ENCODE results near the gene SLCO2B1.

Gene SLCO2B1

DNA sequence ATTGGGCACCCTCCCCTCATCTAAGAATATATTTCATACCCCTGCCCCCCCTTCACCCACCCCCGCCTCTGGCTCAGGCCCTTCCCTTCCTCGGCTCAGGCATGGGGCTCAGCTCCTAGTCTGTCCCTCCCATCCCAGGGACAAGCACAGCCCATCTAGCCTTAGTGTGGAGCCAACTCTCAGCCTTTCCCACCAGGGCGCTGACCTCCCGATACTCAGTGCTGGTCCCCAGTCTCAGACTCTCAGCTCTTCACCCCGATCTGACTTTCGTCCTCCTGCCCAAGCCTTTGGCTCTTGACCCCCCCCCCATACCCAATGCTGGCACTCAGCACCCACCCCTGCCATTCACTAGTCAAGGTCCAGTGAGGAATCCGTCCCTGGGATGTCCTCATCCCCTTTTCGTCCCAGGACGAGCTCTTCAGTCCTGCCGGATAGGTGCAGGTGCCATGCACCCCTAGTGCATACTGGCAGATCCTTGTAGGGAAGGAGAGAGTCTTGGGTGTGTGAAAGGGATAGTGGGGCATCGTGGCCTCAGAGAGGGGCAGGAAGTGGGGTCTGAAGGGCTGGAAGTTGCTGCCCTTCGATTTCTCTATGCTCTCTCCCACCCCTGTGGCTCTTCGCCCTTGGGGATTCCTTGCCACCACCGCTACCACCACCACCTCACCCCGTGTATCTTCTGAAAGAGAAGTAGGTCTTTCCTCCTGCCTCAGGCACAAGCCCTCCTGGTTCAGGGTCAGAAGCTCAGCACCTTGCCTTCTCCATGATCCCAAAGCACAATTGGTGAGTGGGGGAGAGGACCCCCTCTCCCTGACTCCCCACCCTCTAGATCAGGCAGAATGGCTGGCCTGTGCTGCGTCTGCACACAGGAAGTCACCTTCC is 92.1 kb downstream of the SLCO2B1 start:
- TF ChIP-seq, protein P1, sequence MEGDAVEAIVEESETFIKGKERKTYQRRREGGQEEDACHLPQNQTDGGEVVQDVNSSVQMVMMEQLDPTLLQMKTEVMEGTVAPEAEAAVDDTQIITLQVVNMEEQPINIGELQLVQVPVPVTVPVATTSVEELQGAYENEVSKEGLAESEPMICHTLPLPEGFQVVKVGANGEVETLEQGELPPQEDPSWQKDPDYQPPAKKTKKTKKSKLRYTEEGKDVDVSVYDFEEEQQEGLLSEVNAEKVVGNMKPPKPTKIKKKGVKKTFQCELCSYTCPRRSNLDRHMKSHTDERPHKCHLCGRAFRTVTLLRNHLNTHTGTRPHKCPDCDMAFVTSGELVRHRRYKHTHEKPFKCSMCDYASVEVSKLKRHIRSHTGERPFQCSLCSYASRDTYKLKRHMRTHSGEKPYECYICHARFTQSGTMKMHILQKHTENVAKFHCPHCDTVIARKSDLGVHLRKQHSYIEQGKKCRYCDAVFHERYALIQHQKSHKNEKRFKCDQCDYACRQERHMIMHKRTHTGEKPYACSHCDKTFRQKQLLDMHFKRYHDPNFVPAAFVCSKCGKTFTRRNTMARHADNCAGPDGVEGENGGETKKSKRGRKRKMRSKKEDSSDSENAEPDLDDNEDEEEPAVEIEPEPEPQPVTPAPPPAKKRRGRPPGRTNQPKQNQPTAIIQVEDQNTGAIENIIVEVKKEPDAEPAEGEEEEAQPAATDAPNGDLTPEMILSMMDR (IDR thresholded peaks at IDR 0.05; ENCODE audit: insufficient read depth, low read length, poor library complexity, severe bottlenecking) = no peak
- Histone ChIP-seq H3K27me3 (replicated peaks; ENCODE audit: control insufficient read depth, insufficient read depth, low read length) (peaks cover 3% of the 10 kb centered on the region), H3K36me3 (ENCODE audit: control insufficient read depth, insufficient read depth, low read length) (no peaks in the 10 kb centered on the region), H3K4me3 (replicated peaks; ENCODE audit: low read depth, low read length) (no peak overlapping the region)
- DNase-seq (ENCODE audit: extremely low read depth, insufficient read length) = no peak

DNA sequence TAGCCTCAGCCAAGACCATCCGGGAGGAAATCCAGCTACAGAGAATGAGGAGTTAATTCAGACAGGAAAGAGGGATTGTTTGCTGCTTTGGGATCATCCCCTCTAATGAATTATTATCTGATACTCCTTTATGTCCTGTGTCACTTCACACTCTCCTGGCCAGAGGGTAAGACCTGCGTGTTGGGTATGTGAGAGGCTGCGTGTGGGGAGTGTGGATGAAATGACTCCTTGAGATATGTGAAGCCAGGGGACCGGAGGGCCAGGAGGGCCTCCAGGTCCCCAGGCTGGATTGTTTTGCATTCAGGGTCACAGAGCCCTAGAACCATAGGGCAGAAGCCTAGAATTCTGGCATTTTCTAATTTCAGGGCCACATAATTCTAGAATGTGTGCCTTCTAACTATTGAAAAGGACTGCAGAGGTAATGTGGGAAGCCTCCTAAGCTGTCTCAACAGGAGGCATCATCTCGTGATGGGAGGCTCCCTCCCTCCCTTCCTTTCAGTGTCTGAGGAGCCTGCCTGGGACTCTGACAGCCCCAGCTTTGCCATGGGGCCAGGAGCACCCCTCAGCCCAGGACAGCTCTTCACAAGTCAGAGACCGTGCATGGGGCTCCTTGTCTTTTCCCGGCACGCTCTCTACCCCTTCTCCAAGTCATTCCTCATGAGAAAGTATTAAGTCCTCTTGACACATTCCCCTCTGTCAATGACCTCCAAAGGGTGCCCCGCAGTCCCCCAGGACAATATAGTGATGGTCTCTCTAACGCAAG is 93.3 kb downstream of the SLCO2B1 start:
- DNase-seq (ENCODE audit: extremely low read depth, insufficient read length) = no peak
- Histone ChIP-seq H3K27me3 (replicated peaks; ENCODE audit: control insufficient read depth, insufficient read depth, low read length) (peaks cover 3% of the 10 kb centered on the region), H3K4me3 (replicated peaks; ENCODE audit: low read depth, low read length) (no peak overlapping the region), H3K36me3 (ENCODE audit: control insufficient read depth, insufficient read depth, low read length) (no peaks in the 10 kb centered on the region)
- TF ChIP-seq, protein P1 (IDR thresholded peaks at IDR 0.05; ENCODE audit: insufficient read depth, low read length, poor library complexity, severe bottlenecking) = no peak

DNA sequence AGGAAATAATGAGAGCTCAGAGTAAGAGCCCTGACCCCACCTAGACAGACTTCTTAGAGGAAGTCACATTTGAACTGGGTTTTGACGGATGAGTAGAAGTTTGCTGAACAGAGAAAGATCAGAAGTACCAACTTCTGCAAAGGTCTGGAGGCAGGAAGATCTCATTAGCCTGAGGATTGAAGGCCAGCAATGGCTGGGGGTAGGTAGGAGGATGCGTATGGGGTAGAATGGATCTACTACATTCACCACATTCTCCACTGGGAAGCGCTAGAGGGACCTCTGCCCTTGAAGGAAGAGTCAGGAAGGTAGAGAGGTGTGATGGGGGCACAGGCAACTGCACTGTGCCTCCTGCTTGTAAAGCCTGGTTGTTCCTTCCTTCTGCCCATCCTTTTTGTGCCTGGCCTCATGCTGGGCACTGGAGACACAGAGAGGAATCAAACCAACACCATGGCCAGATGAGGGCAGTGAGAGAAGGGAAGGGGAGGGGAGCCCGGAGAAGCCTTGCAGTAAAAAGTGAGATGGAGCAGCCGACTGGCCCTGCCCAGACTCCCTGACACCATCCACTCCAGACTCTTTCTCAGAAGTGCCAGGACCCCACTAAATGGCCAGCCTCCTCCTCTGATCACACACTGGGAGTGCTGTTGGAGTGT is 94.6 kb downstream of the SLCO2B1 start:
- no peak for DNase-seq (ENCODE audit: extremely low read depth, insufficient read length)
- no peaks in the 10 kb centered on the region for H3K36me3 ChIP-seq (ENCODE audit: control insufficient read depth, insufficient read depth, low read length)
- no peak overlapping the region for H3K4me3 ChIP-seq (replicated peaks; ENCODE audit: low read depth, low read length)
- H3K27me3 ChIP-seq (replicated peaks; ENCODE audit: control insufficient read depth, insufficient read depth, low read length) = peaks cover 3% of the 10 kb centered on the region
- TF ChIP-seq, protein P1 (IDR thresholded peaks at IDR 0.05; ENCODE audit: insufficient read depth, low read length, poor library complexity, severe bottlenecking) = no peak

DNA sequence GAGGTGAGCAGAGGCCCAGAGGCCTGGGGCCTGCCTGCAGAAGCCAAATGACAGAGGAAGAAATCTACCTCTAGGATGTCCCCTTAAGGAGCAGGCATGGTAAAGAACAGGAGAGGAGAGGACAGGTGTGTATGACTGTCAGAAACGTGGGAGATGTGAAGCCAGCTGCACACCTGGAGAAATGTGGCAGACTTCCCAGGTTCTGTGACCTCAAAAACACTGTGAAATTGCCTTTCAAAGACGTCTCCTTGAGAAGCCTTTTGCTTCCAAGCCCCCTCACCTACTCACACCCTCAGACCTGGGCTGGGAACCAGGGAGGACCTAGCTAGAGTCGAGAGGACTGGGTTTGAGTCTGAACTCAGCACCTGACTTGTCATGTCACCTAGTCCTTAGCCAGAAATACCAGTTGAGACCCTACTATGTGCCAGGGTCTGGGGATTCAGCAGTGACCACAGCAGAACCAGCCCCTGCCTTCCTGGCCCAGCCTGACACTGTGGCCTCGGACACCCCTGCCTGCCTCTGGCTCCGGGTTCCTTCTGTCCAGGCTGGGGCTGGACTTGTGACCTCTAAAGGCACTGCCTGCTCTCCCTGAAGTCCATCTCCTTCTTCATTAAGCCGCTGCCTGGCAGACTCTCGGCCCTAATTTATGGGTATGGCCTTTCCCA is 95.2 kb downstream of the SLCO2B1 start:
- no peak for DNase-seq (ENCODE audit: extremely low read depth, insufficient read length)
- Histone ChIP-seq H3K36me3 (ENCODE audit: control insufficient read depth, insufficient read depth, low read length) (no peaks in the 10 kb centered on the region), H3K4me3 (replicated peaks; ENCODE audit: low read depth, low read length) (no peak overlapping the region), H3K27me3 (replicated peaks; ENCODE audit: control insufficient read depth, insufficient read depth, low read length) (peaks cover 3% of the 10 kb centered on the region)
- TF ChIP-seq, protein P1 (IDR thresholded peaks at IDR 0.05; ENCODE audit: insufficient read depth, low read length, poor library complexity, severe bottlenecking) = no peak

DNA sequence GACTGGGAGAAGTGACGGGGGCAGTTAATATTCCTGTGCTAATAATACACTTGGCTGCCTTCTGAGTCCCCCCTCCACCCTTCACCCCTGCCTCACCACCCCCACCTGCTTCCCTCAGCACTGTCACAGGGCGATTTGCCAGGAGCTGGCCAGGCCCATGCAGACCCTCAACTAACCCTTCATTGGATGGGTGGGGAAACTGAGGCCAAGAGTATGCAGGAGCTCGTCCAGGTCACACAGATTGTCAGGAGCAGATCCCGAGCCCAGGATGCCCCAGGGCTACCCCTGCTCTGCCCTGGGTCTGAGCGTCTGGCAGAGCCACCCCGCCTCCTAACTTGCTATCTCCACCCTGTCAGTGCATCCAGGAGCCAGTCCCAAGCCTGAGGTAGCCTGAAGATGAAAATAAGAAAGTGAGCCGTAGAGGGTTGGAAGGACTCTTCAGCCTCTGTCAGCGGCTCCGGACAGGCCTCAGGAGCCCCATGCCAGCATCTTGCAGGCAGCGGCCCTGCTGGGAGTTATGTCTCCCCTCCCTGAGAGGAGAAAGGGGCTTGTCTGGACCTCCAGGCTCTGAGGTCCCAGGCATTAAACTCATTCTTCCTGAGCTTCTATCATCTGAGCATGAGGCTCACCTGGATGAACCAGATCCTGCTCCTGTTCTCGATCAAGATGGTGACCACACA is 95.9 kb downstream of the SLCO2B1 start:
- DNase-seq (ENCODE audit: extremely low read depth, insufficient read length) = no peak
- no peaks in the 10 kb centered on the region for H3K36me3 ChIP-seq (ENCODE audit: control insufficient read depth, insufficient read depth, low read length)
- TF ChIP-seq, protein P1 (IDR thresholded peaks at IDR 0.05; ENCODE audit: insufficient read depth, low read length, poor library complexity, severe bottlenecking) = no peak
- H3K4me3 ChIP-seq (replicated peaks; ENCODE audit: low read depth, low read length) = no peak overlapping the region
- peaks cover 3% of the 10 kb centered on the region for H3K27me3 ChIP-seq (replicated peaks; ENCODE audit: control insufficient read depth, insufficient read depth, low read length)

All from GM06990 (cell line).